NCI-H2227 (cell line): Measurements from ENCODE around the gene TMF1.

Source experiments
- DNase-seq: peaks from one replicate; lab custom pipeline; 2025; ENCODE audit not compliant: unreplicated experiment; lab: John Stamatoyannopoulos, UW

Gene TMF1

DNA sequence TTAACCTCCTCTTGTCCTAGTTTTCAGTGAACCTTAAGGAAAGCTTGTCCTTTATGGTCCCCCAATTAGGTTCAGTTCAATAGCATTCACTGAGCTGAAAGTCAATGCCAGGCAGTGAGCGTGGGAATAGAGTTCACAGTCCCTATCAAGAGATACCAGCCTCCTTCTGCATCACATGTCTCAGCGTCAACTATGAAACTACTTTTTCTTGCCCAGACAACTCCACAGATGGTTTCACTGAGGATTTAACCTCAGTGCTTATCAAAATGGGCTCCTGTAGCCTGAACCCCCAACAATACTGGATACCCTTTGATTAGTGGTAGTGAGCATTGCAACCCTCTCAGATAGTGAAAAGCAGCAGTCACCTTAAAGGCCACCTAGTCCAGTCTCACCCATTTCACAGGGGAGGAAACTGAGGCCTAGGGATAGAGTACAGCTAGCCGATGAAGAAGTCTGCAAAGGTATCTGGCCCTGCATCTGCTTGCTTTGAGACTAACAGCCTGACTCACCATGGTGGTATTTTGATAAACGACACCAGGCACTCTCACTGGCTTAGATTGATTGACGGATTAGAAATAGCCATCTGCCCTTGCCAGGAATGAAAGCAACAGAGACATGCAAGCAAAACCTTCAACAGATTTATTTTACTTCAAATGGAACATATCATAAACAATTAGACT lies 29.6 kb upstream of the TMF1 start:
- no peak for DNase-seq

DNA sequence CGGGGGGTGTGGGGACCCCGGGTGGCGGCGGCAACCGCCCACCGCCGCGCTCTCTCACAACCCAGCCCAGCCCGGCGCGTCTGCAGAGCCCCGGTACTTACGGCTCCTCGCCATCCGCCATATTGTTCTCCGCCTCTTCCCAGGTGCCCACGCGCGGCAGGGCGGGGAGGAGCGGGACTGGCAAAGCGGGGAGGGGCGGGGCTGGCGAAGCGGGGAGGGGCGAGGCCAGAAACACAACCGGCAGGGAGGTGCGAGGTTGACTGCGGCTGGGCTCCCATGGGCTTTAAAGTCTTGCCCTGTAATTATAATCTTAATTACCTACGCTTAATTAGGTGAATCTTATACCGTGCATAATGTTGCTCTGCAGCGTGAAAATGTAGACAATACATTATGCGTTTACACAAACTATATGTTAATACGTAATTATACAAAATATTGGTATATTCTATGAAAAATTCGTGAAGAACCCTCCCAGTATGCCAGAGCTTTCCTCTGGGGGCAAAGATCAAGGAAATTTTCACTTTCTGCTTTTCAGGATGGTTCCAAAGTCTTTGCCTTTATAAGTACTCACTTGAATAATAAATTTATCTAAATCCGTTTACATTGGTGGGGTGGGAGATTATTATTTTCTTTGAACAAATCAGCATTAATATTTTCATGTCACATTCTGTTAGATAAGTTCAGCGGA lies 28.2 kb upstream of the TMF1 start, which contains the start of gene UBA3:
UBA3 (minus strand) TSS at position 133 of the 688 bp plus-strand sequence; CDS start at position 121, 12 bp downstream.
- DNase-seq = peak; percentile 87

DNA sequence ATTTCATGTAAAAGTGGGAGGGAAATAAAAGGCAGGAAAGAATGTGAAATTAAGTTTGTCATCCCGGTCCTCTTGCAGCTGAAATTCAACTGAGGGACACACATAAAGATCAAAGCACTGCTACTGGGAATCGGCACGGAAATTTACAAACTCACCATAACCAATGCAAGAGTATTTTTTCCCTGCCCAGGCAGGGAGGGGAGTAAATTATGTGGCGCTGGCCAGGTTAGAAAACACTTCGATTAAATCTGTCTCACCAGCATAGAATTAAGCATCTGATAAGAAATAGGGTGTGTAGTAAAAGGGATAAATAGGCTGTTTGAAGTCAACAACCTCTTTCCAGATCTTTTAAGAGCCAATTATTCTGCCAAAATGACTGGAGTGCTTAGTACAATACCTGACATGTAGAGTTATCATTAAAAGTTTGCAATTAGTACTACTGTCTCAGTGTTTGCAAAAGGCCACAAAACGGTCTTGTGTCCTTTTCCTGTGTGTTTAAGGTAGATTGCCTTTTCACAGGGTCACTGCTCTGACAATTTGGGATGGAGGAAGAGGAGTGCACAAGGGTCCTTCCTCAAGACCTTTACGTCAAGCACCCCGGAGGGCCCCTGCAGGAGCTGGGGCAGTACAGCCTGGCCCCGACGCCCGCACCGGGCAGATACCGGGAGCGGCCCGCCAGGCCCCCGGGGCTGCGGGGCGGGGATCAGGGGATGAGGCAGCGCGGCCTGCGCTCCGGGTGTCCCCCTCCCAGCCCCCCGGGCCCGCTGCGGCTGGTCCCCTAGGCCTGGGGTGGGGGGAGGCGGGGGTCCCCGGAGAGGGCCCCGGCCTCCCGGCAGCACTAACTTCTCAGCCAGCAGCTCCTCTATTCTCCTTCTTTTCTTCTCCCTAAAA lies 27.4 kb upstream of the TMF1 start:
- DNase-seq = peak; percentile 10

DNA sequence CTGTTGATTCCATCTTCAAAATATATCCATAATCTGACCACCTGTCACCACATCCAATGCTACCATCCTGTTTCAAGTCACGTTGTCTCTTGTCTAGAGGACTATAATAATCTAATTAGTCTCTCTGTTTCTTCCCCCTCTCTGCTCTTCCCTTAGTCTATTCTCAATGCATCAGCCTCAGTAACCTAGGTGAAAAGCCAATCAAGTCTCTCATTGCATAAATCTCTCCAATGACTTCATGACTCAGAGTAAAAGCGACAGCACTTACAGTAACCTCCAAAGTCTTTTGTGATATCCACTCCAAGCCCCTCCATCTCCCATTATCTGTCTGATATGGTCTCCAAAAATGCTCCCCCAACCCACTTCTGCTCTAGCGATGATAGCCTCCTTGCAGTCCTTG lies 20.8 kb upstream of the TMF1 start:
- no peak for DNase-seq

DNA sequence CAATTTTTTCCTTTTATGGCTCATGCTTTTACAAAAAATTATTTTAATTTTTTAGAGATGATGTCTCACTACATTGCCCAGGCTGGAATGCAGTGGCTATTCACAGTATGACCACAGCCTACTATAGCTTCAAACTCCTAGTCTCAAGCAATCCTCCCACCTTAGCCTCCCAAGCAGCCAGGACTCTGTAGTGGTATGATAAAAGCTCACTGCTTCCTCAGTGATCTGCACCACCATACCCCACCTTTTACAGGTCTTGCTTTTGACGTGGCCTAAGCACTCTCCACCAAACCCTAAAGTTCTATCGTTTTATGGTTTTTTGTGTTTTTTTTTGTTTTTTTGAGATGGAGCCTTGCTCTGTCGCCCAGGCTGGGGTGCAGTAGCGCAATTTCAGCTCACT lies 14.0 kb upstream of the TMF1 start:
- DNase-seq = no peak

DNA sequence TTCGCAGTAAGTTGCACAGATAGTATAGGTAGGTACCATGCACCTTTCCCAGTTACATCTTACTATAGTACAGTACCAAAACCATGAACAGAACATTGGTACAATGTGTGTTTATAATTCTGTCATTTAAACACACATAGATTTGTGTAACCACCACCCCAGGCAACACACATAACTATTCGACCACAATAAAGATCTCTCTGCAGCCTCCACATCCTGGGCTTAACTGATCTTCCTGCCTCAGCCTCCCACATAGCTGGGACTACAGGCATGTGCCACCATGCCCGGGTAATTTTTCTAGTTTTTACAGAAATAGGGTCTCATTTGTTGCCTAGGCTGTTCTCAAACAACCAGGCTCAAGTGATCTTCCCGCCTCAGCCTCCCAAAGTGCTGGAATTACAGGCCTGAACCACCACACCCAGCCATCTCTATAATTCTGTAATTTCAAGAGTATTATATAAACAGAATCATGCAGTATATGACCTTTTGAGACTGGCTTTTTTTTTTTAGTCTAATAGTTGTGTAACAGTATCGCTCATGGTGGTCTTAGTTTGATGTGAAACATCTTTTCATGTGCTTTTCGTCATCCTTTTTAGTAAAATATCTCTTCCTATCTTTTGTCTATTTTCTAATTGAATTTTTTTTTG lies 13.3 kb upstream of the TMF1 start:
- no peak for DNase-seq

DNA sequence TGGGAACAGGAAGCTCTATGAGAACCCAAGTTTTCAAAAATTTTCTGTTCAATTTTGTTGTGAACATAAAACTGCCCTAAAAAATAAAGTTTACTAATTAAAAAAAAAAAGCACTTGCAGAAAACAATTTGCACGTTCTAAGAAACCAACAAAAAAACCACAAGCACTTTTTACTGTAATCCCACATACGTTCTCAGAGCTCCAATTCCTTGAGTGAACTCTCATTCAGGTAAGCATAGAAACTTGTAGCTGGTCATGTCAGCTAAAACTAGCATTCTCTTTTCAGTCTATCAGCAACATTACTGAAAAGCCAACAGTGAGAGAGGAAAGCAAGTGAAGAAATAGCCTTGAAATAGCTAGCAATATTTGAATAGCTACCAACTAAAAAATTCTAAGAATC lies 11.5 kb upstream of the TMF1 start:
- no peak for DNase-seq

DNA sequence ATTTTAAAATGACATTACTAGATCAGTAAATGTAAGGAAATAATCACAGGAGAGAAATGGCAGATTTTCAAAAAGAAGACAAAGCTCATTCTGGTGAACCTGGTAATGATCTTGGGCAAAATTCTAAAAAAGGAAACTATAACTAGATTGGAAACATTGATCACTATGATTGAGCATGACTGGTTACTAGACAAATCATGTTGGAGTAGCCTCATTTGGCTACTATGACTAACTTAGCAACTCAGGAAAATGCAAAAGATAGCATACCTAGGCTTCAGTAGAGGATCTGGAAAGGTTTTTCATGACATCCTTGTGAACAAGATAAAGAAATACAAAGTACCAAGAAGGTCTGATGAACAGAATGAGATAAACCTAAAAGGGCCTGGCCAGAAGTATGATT lies 7.6 kb upstream of the TMF1 start:
- no peak for DNase-seq

DNA sequence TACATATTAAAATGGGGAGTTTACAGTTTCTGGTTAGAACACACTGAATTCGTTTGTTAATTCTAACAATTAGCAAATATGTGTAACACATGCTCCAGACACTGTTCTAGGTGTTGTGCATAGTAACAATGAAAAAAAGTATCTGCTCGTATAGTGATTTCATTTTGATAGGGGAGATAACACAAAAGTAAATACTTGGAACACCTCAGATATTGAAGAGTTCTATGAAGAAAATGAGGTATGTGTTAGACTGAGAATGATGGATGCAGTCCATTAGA lies 6.8 kb upstream of the TMF1 start:
- no peak for DNase-seq

- DNase-seq = no peak
These were observed 6.2 kb upstream of the TMF1 start for GRCh38 chr3:69058180-69058946.

- no peak for DNase-seq
These were observed 352 bp upstream of the TMF1 start for GRCh38 chr3:69052472-69052898.

DNA sequence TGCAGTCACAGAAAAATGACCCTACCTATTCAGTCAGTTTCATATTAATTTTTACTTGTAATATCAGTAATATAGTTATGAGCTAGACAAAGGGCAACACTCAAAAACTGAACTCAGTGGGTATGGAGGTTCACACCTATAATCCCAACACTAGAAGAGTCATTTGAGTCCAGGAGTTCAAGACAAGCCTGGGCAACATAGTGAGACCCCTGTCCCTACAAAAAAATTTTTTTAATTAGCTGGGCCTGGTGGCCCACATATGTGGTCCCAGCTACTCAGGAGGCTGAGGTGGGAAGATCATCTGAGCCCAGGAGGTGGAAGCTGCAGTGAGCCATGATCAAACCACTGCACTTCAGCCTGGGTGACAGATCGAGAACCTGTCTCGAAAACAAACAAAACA lies 3.1 kb downstream of the TMF1 start:
- no peak for DNase-seq

- DNase-seq = no peak
These were observed 7.5 kb downstream of the TMF1 start for GRCh38 chr3:69044608-69045007.

- no peak for DNase-seq
These were observed 18.7 kb downstream of the TMF1 start for GRCh38 chr3:69033470-69033869.

DNA sequence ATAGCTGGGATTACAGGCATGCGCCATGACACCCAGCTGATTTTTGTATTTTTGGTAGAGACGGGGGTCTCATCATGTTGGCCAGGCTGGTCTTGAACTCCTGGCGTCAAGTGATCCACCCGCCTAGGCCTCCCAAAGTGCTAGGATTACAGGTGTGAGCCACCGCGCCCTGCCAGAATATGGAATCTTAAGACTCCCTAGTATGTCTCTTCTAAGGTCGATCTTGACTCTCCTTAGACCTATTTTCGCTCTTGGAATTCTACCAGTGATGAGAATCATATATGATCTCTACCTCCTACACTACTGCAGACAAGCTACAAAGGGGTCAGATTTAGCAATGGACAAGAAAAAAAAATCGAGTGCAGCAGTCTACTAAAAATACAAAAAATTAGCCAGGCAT lies 19.4 kb downstream of the TMF1 start:
- no peak for DNase-seq

DNA sequence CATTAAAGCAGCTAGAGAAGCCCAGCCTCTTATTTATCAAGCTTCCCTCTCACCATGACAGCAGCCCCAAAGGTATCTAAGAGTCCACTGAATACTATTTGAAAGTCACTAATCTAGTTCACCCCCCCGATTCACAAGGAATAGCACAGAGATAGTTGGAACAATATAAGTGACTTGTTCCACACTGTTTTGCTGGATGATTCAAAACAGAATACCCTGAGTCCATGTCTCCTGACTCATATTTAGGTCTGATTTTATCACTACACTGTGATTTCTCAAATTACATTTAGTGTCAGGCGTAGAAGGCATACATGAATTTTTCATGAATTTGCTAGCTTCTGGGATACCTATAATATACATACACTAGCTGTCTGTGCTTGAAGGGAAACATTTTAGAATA lies 20.0 kb downstream of the TMF1 start:
- DNase-seq = no peak

DNA sequence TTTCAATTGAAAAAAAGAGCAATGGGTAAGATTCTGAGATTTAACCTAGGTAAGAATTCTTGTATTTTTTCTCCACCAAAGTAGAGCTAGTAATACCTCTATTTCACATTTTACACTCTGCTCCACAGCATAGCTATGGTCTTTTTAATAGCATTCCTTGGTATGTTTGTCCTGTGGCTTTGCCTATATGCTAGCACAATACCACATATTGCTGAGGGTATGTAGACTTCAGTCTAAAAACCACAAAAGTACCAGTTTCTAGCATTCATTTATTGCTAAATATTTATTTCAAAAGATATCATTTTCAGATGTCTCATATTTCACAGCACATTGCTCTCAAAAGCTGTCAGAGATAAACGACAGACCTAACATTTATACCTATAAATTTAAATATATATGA lies 20.5 kb downstream of the TMF1 start:
- no peak for DNase-seq

GRCh38 chr3:69020857-69021256 lies 31.3 kb downstream of the TMF1 start:
- no peak for DNase-seq

DNA sequence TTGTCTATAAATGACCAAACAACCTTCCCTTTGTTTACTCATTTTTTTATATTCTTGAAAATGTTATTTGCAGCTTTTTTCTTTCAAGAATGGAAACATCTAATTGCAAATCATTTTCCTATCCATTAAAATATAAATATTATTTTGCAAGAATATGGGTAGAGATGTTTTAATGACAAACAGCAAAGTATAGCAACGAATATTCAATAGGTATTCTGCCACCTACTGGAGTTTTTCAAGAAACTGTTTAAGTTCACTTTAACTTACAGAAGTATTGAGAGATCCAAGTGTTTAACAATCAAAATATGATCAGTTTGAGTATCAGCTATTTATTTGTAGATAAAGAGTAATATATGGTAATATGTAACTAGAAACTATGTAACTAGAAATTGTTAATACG lies 31.7 kb downstream of the TMF1 start:
- no peak for DNase-seq

GRCh38 chr3:69016901-69017300 lies 35.2 kb downstream of the TMF1 start:
- no peak for DNase-seq

DNA sequence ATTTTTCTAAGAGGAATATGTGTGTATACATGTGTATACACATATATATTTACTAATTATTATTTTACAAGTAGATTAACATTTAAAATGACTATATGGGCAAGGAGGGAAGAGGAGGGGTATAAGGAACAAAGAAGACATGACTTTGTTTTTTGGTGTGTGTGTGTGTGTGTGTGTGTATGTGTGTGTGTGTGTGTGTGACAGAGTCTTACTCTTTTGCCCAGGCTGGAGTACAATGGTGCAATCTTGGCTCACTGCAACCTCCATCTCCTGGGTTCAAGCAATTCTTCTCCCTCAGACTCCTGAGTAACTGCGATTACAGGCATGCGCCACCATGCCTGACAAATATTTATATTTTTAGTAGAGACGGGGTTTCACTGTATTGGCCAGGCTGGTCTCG lies 36.0 kb downstream of the TMF1 start:
- DNase-seq = no peak
